NCI-H446 treated with DMSO at 0.1 percent for 48 hours (cell line): ENCODE results near the gene MARK4.

Source experiments
- DNase-seq: peaks from one replicate; lab custom pipeline; 2025; lab: John Stamatoyannopoulos, UW

MARK4 gene

DNA sequence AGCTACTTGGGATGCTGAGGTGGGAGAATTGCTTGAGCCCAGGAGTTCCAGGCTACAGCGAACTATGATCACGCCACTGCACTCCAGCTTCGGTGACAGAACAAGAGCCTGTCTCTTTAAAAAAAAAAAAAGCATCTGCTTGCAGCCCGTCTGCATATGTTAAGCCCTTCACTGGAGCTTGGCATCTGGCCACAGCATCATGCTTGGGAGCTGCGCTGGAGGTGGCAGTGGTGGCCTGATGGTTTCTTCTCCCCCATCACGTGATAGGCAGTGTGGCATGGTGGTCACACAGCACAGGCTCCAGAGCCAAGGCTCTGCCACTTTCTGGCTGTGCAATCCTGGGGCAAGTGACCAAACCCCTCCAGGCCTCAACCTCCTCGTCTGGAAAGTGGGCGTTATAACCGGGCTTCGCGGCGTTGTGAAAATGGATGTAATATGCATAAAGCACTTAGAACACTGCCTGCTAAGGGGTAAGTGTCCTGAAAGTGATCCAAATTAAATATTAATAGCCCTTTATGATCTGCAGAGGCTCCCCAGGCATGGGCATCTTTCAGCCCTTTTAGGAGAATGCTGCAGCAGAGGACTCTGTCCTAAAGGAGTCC lies 24.4 kb downstream of the MARK4 start:
- DNase-seq: peak; percentile 58

DNA sequence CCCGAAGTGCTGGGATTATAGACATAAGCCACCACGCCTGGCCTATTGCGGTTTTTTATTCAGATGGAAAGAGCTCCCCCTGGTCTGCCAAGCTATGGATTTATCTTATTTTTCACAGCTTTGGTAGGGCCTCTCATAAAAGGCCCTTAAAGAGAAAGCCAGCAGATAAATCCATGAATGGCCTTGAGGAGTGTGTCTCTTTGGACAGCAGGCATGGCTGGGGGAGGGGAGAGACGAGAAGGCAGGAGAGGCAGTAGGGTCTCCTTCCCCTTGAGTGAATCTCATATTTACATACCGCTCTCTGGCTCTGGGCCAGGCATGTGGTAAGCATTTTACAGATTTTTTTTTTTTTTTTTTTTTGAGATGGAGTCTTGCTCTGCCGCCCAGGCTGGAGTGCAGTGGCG lies 25.2 kb downstream of the MARK4 start:
- peak; percentile 71 for DNase-seq

GRCh38 chr19:45278087-45278486 lies 27.0 kb downstream of the MARK4 start:
- DNase-seq: no peak

DNA sequence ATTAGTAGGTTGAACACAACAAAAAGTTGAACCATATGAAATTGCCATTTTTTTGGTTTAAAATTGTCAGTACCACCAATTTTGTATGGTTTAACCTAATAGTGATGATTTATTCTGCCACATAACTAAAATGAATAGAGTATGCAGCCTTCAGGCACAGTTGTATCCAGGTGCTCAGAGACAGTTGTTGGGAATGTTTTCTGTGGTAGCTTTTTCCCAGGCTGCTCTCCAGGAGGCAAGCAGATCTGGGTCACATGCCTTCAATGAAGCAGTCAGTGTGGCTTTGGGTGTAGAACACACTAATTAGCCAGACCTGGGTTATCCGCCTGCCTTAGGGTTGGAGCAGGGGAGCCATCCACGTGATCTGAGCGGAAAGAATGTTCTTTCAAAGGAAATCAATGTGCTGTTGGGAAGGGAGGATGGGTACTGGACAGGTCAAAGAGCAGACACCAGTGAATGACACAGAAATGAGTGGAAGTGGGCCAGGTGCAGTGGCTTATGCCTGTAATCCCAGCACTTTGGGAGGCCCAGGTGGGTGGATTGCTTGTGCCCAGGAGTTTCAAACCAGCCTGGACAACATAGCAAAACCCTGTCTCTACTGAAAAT lies 28.6 kb downstream of the MARK4 start:
- no peak for DNase-seq

DNA sequence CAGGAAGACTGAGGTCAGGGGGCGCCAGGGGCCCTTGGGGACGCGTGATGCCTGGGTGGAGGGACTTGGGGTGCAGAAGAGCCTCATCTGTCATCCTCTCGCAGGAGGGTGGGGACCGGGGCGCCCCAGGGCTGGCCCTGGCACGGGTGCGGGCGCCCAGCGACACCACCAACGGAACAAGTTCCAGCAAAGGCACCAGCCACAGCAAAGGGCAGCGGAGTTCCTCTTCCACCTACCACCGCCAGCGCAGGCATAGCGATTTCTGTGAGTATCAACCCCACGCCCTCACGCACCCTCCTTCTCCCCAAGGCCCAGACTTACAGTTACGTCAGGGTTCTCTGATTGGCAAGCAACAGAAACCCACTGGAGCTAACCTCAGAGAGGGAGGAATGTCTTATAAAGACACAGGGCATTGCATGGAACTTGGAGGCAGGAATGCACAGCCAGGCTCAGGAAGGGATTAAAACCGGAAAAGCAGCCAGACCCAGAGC lies 29.4 kb downstream of the MARK4 start:
- DNase-seq: no peak

GRCh38 chr19:45283443-45284033 lies 32.5 kb downstream of the MARK4 start:
- no peak for DNase-seq

DNA sequence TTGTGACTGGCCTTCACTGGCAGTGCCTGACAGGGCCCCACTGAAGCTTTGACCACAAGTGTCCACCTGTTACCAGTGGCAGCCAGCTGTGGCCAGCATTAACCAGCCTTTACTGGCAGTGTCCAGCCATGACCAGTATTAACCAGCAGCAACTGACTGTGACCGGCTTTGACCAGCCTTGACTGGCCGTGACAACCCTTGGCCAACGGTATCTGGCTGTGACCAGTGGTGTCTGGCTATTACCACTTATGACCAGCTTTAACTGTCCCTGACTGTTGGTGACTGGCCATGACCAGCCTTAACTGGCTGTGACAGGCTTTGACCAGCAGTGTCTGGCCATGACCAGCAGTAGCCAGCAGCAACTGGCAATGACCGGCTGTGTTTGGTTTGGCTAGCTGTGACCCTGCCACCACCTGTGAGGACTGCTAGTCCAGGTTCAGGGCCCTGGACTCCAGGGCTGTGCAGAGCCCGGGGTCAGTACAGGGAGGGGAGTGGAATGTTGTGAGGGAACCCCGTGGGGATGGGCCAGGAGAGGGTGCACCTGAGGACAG lies 39.4 kb downstream of the MARK4 start:
- no peak for DNase-seq

GRCh38 chr19:45291834-45292233 lies 40.8 kb downstream of the MARK4 start:
- DNase-seq: no peak

DNA sequence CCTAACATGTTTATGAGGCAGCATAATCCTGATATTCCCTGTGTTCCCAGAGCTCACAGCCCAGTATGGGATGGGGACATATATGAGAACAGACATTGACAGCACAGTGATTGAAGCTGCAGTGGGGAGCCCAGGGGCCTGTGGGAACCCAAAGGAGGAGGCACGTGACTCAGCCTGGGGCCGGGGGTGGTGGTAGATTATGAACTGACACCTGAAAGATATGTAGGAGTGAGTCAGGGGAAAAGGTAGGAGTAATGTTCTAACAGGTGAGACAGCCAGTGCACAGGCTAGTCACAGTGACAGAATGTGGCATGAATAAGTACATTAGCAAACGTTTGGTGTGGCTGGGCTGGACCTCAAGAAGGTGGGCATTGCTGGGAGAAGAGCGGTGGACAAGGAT lies 42.6 kb downstream of the MARK4 start:
- no peak for DNase-seq

GRCh38 chr19:45294291-45295029 lies 43.4 kb downstream of the MARK4 start:
- peak; percentile 86 for DNase-seq

DNA sequence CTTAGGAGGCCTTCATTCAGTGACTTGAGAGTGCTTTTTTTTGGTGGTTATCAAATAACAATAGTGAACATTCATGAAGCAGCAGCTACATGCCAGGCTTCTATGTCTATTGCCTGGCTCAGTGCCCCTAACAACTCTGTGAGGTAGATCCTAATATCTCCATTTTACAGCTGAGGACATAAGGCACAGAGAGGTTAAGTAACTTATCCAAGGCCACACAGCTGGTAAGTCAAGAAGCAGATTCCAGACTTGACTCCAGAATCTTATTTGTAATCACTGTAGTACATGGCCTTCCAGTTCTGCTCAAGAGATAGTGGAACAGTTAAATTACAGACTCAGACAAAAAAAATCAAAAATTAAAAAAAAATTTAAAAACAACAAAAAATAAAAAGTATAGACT lies 44.8 kb downstream of the MARK4 start:
- DNase-seq: no peak

DNA sequence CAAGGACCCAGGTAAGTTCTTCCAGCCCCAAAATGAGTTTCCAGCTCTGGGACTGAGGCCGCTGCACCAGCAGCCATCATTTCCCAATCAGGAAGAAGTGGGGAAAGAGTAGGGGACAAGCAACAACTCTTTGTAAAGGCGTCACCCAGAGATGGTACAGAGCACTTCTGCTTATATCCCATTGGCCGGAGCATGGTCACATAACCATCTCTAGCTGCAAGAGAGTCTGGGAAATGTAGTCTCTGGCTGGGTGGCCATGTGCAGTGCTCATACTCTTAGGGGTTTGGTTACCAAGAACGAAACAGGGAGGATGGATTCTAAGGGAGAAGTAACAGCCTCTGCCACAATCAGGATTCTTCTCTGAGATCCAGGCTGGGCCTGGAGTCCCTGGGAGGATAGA lies 45.3 kb downstream of the MARK4 start:
- no peak for DNase-seq

DNA sequence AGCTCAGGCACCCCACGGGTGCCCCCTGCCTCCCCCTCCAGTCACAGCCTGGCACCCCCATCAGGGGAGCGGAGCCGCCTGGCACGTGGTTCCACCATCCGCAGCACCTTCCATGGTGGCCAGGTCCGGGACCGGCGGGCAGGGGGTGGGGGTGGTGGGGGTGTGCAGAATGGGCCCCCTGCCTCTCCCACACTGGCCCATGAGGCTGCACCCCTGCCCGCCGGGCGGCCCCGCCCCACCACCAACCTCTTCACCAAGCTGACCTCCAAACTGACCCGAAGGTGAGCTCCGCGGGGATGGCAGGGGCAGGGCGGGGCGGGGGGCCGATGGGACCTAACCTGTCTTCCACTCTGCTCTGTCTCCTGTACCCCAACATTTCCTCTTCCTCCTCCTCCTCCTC lies 46.6 kb downstream of the MARK4 start:
- DNase-seq: no peak

GRCh38 chr19:45298264-45298663 lies 47.2 kb downstream of the MARK4 start:
- no peak for DNase-seq

- DNase-seq: no peak
Observed at GRCh38 chr19:45299719-45300118, 48.6 kb downstream of the MARK4 start.

DNA sequence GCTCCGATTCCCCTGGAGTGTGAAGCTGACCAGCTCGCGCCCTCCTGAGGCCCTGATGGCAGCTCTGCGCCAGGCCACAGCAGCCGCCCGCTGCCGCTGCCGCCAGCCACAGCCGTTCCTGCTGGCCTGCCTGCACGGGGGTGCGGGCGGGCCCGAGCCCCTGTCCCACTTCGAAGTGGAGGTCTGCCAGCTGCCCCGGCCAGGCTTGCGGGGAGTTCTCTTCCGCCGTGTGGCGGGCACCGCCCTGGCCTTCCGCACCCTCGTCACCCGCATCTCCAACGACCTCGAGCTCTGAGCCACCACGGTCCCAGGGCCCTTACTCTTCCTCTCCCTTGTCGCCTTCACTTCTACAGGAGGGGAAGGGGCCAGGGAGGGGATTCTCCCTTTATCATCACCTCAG lies 51.3 kb downstream of the MARK4 start:
- DNase-seq: no peak

DNA sequence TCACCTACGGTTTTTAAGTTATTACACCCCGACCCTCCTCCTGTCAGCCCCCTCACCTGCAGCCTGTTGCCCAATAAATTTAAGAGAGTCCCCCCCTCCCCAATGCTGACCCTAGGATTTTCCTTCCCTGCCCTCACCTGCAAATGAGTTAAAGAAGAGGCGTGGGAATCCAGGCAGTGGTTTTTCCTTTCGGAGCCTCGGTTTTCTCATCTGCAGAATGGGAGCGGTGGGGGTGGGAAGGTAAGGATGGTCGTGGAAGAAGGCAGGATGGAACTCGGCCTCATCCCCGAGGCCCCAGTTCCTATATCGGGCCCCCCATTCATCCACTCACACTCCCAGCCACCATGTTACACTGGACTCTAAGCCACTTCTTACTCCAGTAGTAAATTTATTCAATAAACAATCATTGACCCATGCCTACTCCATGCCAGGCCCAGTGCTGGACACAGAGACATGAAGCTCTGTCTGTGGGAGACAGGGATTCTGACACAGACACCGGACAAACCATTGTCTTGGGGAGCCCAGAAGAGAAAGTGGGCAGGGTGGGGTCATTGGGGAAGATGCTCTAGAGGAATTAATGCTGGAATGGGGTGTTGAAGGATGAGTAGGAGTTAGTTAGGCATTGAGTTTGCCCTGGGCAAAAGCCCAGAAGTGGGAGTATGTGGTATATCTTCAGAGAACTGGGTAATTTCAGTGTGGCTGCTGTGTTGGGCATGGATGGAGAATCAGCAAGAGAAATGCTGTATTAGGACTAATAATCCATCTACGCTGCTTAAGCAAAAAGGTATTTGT lies 52.4 kb downstream of the MARK4 start:
- no peak for DNase-seq

DNA sequence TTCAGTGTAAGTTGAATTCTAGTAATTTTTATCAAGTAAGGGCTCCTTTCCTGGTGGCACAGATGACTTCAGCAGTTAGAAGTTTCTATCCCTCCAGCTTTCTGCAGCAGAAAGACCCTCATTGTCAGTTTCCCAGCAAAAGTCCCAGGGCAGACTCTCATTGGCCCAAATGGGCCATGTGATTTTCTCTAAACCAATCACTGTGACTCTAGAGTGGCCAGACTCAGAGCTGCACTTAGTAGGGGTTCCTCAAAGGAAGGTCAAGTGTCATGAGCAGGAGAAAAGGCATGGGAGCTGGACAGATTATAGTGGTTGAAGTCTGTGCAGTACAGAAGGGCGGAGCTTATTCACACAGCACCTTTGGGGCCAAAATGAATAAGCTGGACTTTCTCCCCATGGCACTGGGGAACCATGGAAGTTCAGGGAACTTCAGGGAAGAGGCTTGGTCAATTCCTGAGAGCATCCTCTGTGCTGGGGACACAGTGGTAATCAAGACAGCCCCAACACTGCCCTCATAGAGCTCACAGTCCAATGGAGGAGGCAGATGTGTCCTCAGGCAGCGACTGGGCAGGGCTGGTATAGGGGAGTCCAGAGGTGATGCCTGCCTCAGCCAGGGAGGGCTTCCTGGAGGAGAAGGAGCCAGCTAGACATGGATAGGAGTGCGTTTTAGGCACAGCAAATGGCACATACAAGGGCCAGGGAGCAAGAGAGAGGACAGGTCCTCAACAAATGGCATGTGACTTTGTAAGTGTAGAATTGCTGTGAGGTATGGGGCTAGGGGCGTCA lies 53.3 kb downstream of the MARK4 start:
- DNase-seq: no peak

DNA sequence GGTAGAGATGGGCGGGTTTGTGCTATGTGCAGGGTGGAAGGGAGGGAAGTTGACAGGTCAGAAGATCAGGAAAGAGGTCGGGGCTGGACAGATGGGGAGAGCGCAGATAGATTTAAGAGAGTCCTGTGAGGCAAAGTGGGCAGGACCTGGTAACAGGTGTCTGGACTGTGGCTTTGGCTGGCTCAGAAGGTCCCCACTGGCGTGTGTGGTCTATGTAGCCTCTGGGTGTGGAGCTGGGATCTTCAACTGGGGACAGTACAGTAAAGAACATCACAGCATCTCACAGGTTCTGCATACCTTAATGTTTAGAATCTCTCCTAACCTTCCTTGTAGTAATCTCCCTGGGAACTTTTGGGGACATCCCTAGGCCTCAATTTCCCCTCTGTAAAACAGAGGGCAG lies 53.9 kb downstream of the MARK4 start:
- DNase-seq: no peak

DNA sequence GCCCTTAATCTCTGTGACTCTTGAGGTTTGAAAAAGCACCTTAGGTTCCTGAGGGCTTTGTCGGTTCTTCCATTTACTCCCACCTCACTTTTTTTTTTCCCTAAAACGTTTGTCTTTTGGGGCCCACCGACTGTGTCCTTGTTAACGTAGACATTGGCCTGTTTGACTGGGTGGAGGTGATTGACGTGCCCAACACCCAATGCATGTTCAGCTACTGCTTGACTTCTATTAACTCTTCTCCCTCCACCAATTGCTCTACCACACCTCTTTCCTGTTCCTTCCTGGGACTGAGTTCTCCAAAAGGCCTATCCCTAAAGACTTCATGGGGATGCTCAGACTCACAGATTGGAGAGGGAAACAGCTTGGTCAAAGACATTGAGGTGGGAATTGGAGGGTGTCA lies 54.4 kb downstream of the MARK4 start:
- DNase-seq: no peak

- DNase-seq: no peak
Observed at GRCh38 chr19:45306040-45306439, 55.0 kb downstream of the MARK4 start.
